PFSK-1 (cell line): ENCODE measurements around the gene FTL. TPM values are rescaled to one million over a fixed set of nuclear protein-coding genes. Genes with fewer than 3 reads are reported as not detected.

ENCODE experiments used
- FOXP2 ChIP-seq: optimal IDR thresholded peaks from 2 replicates; pipeline ENCODE3; 2011; ENCODE audit warnings: borderline replicate concordance, control low read depth, inconsistent platforms; ENCODE audit not compliant: insufficient read depth; ENCODE audit errors: extremely low read length, extremely low read depth
- POLR2AphosphoS5 ChIP-seq: IDR thresholded peaks from 2 replicates; pipeline ENCODE4 v1.6.1; 2012; ENCODE audit warnings: low read depth, mild to moderate bottlenecking, control low read depth, low read length, moderate library complexity
- SIN3A ChIP-seq: IDR thresholded peaks from 2 replicates; pipeline ENCODE4 v1.6.1; 2012; ENCODE audit warnings: mild to moderate bottlenecking, low read length, moderate library complexity, borderline replicate concordance; ENCODE audit not compliant: insufficient read depth
- TAF1 ChIP-seq: IDR thresholded peaks from 2 replicates; pipeline ENCODE4 v1.6.1; 2012; ENCODE audit warnings: low read length, control low read depth, borderline replicate concordance; ENCODE audit not compliant: insufficient read depth
- polyA plus RNA-seq: library from polyadenylated mRNA; unstranded; fragments of >200 nt; gene quantifications from one replicate; pipeline ENCODE4 v1.2.1, GENCODE V29; 2012; ENCODE audit warnings: low read depth, missing spikeins; ENCODE audit not compliant: insufficient read length
- TF ChIP-seq, protein P1 (sequence below), 2 experiments: IDR thresholded peaks; 2 replicates each; pipeline versions ENCODE4 v1.6.1 to v1.8.0; 2011 to 2012; ENCODE audit warnings: low read depth in 2 of 2, low read length in 2 of 2, control low read depth in 1 of 2, inconsistent platforms in 1 of 2, mild to moderate bottlenecking in 1 of 2, moderate library complexity in 1 of 2; ENCODE audit not compliant: insufficient read depth in 1 of 2

Gene FTL
- polyA plus RNA-seq = 1,148 TPM

DNA sequence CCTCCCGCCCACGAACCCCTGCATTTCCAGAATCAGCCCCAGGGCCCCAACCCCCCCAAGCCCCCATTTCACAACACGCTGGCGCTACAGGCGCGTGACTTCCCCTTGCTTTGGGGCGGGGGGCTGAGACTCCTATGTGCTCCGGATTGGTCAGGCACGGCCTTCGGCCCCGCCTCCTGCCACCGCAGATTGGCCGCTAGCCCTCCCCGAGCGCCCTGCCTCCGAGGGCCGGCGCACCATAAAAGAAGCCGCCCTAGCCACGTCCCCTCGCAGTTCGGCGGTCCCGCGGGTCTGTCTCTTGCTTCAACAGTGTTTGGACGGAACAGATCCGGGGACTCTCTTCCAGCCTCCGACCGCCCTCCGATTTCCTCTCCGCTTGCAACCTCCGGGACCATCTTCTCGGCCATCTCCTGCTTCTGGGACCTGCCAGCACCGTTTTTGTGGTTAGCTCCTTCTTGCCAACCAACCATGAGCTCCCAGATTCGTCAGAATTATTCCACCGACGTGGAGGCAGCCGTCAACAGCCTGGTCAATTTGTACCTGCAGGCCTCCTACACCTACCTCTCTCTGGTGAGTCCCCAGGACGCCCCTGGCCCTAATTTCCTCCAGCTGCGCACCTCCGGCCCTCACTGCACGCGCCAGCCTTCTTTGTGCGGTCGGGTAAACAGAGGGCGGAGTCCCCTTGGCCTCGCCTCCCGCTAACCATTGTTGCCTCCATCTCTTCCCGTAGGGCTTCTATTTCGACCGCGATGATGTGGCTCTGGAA lies at the start of gene FTL:
Gene FTL (plus strand): TSS at position 270 of the 766 bp plus-strand sequence. CDS start 199 bp downstream, at position 469.
- TF ChIP-seq POLR2AphosphoS5 = peak; percentile 95
- peak; percentile 91 for TF ChIP-seq TAF1
- TF ChIP-seq, protein P1, sequence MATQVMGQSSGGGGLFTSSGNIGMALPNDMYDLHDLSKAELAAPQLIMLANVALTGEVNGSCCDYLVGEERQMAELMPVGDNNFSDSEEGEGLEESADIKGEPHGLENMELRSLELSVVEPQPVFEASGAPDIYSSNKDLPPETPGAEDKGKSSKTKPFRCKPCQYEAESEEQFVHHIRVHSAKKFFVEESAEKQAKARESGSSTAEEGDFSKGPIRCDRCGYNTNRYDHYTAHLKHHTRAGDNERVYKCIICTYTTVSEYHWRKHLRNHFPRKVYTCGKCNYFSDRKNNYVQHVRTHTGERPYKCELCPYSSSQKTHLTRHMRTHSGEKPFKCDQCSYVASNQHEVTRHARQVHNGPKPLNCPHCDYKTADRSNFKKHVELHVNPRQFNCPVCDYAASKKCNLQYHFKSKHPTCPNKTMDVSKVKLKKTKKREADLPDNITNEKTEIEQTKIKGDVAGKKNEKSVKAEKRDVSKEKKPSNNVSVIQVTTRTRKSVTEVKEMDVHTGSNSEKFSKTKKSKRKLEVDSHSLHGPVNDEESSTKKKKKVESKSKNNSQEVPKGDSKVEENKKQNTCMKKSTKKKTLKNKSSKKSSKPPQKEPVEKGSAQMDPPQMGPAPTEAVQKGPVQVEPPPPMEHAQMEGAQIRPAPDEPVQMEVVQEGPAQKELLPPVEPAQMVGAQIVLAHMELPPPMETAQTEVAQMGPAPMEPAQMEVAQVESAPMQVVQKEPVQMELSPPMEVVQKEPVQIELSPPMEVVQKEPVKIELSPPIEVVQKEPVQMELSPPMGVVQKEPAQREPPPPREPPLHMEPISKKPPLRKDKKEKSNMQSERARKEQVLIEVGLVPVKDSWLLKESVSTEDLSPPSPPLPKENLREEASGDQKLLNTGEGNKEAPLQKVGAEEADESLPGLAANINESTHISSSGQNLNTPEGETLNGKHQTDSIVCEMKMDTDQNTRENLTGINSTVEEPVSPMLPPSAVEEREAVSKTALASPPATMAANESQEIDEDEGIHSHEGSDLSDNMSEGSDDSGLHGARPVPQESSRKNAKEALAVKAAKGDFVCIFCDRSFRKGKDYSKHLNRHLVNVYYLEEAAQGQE (IDR thresholded peaks at IDR 0.05; ENCODE audit: insufficient read depth in 1 of 2, low read depth in 2 of 2, low read length in 2 of 2) = peak; percentile 37 to 69; a peak in 3 of 4 replicates
- no peak for TF ChIP-seq SIN3A
- TF ChIP-seq FOXP2 = peak; percentile 88

GRCh38 chr19:48915757-48916156 lies 49.4 kb upstream of the FTL start:
- TF ChIP-seq TAF1 (no peak), POLR2AphosphoS5 (no peak), SIN3A (no peak), FOXP2 (no peak)
- TF ChIP-seq, protein P1 (IDR thresholded peaks at IDR 0.05; ENCODE audit: insufficient read depth in 1 of 2, low read depth in 2 of 2, low read length in 2 of 2) = no peak

GRCh38 chr19:48918071-48918470 lies 47.0 kb upstream of the FTL start:
- TF ChIP-seq, protein P1 (IDR thresholded peaks at IDR 0.05; ENCODE audit: insufficient read depth in 1 of 2, low read depth in 2 of 2, low read length in 2 of 2) = no peak
- TF ChIP-seq POLR2AphosphoS5 (no peak), SIN3A (no peak), FOXP2 (no peak), TAF1 (no peak)

- no peak for TF ChIP-seq SIN3A
Observed at GRCh38 chr19:48918801-48919247, 46.3 kb upstream of the FTL start.

DNA sequence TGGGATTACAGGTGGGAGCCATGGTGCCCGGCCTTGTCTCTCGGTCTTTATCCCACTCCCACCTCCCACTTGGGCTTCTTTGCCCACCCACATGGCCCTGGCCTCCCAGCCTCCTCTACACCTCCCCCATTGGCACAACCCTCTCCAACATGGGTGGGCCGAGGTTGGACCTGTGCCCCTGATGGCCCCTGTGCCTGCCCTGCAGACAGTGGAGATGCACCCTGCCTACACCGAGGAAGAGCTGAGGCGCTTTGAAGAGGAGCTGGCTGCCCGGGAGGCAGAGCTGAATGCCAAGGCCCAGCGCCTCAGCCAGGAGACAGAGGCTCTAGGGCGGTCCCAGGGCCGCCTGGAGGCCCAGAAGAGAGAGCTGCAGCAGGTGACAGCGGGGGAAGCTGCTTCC lies 44.2 kb upstream of the FTL start:
- TF ChIP-seq SIN3A = no peak
- TF ChIP-seq, protein P1 (IDR thresholded peaks at IDR 0.05; ENCODE audit: insufficient read depth in 1 of 2, low read depth in 2 of 2, low read length in 2 of 2) = no peak
- TF ChIP-seq FOXP2 = no peak
- no peak for TF ChIP-seq POLR2AphosphoS5
- no peak for TF ChIP-seq TAF1
